HG03342 (cell line): ENCODE measurements around the gene HDAC11.

Source experiments
- ATAC-seq: cut with Tn5 transposase; IDR thresholded peaks from one replicate; pipeline ENCODE4 v1.9.1; 2021; ENCODE audit warnings: mild to moderate bottlenecking, moderate library complexity; ENCODE audit not compliant: unreplicated experiment

Gene HDAC11

GRCh38 chr3:13506680-13507079 is 26.6 kb downstream of the HDAC11 start:
- ATAC-seq = no peak

GRCh38 chr3:13507247-13507569 is 27.1 kb downstream of the HDAC11 start:
- ATAC-seq = no peak

GRCh38 chr3:13507570-13508339 is 27.6 kb downstream of the HDAC11 start:
- no peak for ATAC-seq

GRCh38 chr3:13508496-13508895 is 28.4 kb downstream of the HDAC11 start:
- ATAC-seq = no peak

- ATAC-seq = no peak
These were observed 29.1 kb downstream of the HDAC11 start for GRCh38 chr3:13509059-13509815.

GRCh38 chr3:13509816-13510192 is 29.7 kb downstream of the HDAC11 start:
- no peak for ATAC-seq

- no peak for ATAC-seq
These were observed 32.3 kb downstream of the HDAC11 start for GRCh38 chr3:13512451-13512850.

- ATAC-seq = no peak
These were observed 33.2 kb downstream of the HDAC11 start for GRCh38 chr3:13513051-13513912.

GRCh38 chr3:13513913-13514517 is 33.9 kb downstream of the HDAC11 start:
- no peak for ATAC-seq

GRCh38 chr3:13514639-13515435 is 34.7 kb downstream of the HDAC11 start:
- ATAC-seq = no peak

- no peak for ATAC-seq
These were observed 36.0 kb downstream of the HDAC11 start for GRCh38 chr3:13515786-13516759.

GRCh38 chr3:13516760-13517135 is 36.6 kb downstream of the HDAC11 start:
- ATAC-seq = no peak

- no peak for ATAC-seq
These were observed 37.3 kb downstream of the HDAC11 start for GRCh38 chr3:13517253-13517977.

- no peak for ATAC-seq
These were observed 38.4 kb downstream of the HDAC11 start for GRCh38 chr3:13518516-13518953.

GRCh38 chr3:13519006-13519791 is 39.1 kb downstream of the HDAC11 start:
- no peak for ATAC-seq

- no peak for ATAC-seq
These were observed 40.3 kb downstream of the HDAC11 start for GRCh38 chr3:13520326-13520880.

- ATAC-seq = no peak
These were observed 41.2 kb downstream of the HDAC11 start for GRCh38 chr3:13521309-13521708.
